ENCODE results near the gene ERICH4. TPM values are rescaled to one million over a fixed set of nuclear protein-coding genes. Genes with fewer than 3 reads are reported as not detected.

ERICH4 gene
- total RNA-seq, 1 experiment from 2014 or later = not detected

DNA sequence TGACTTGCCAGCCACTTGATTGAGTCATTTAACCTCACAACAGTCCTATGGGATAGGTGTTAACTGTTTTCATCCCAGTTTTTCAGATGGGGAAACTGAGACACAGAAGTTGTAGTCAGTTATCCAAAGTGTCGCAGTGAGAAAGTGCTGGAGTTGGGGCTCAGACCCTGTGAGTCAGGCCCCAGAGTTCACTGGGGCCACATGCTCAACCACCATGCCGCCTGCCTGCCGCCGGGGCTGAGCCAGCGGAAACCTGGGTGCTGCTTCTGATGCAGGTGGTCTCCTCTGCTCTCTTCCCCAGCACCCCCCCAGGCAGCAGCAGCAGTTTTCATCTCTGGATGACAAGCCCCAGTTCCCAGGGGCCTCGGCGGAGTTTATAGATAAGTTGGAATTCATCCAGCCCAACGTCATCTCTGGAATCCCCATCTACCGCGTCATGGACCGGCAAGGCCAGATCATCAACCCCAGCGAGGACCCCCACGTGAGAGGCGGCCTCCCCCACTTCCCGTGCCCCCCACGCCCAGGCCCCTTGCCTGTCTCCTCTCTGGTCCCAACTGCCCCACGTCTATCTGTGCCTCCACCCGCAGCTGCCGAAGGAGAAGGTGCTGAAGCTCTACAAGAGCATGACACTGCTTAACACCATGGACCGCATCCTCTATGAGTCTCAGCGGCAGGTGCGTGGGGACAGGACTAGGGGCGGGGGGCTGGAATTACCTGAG, 32.5 kb upstream of the ERICH4 start:
- Histone ChIP-seq H3K79me2 (ENCODE audit: low read depth) (no peaks in the 10 kb centered on the region), H3K36me3 (ENCODE audit: low read depth) (no peaks in the 10 kb centered on the region), H4K20me1 (ENCODE audit: insufficient read depth) (no peaks in the 10 kb centered on the region), H3K4me3 (no peak overlapping the region), H3K9me3 (ENCODE audit: insufficient read depth, low read depth) (no peaks in the 10 kb centered on the region), H3K4me2 (no peak overlapping the region), H3K9me2 (ENCODE audit: insufficient read depth) (no peaks in the 10 kb centered on the region), H3K27me3 (ENCODE audit: insufficient read depth, low read depth) (no peaks in the 10 kb centered on the region), H3K4me1 (replicated peaks; ENCODE audit: insufficient read depth) (peaks cover 9% of the 10 kb centered on the region), H2AFZ (no peak overlapping the region), H3F3A (ENCODE audit: insufficient read depth, low read depth) (no peaks in the 10 kb centered on the region), H3K27ac (no peak overlapping the region)
- intact Hi-C loops (cut with micrococcal nuclease; ENCODE audit: unreplicated experiment) = no loop called here
- POLR2A ChIA-PET (ENCODE audit: unreplicated experiment) = interaction anchor here (1.2 kb wide), 1 partner anchor 29 kb away, joined by 6 read pairs; no protein-coding TSS in a partner anchor
- CTCF ChIA-PET = interaction anchor here (0.5 kb wide), 1 partner anchor 343 kb away, joined by 3 read pairs; no protein-coding TSS in a partner anchor
- no peak for DNase-seq
- TF ChIP-seq, protein P1, sequence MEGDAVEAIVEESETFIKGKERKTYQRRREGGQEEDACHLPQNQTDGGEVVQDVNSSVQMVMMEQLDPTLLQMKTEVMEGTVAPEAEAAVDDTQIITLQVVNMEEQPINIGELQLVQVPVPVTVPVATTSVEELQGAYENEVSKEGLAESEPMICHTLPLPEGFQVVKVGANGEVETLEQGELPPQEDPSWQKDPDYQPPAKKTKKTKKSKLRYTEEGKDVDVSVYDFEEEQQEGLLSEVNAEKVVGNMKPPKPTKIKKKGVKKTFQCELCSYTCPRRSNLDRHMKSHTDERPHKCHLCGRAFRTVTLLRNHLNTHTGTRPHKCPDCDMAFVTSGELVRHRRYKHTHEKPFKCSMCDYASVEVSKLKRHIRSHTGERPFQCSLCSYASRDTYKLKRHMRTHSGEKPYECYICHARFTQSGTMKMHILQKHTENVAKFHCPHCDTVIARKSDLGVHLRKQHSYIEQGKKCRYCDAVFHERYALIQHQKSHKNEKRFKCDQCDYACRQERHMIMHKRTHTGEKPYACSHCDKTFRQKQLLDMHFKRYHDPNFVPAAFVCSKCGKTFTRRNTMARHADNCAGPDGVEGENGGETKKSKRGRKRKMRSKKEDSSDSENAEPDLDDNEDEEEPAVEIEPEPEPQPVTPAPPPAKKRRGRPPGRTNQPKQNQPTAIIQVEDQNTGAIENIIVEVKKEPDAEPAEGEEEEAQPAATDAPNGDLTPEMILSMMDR (conservative IDR thresholded peaks at IDR 0.05) = no peak
- BruUV-seq (replicated peaks) = no TSS peak

DNA sequence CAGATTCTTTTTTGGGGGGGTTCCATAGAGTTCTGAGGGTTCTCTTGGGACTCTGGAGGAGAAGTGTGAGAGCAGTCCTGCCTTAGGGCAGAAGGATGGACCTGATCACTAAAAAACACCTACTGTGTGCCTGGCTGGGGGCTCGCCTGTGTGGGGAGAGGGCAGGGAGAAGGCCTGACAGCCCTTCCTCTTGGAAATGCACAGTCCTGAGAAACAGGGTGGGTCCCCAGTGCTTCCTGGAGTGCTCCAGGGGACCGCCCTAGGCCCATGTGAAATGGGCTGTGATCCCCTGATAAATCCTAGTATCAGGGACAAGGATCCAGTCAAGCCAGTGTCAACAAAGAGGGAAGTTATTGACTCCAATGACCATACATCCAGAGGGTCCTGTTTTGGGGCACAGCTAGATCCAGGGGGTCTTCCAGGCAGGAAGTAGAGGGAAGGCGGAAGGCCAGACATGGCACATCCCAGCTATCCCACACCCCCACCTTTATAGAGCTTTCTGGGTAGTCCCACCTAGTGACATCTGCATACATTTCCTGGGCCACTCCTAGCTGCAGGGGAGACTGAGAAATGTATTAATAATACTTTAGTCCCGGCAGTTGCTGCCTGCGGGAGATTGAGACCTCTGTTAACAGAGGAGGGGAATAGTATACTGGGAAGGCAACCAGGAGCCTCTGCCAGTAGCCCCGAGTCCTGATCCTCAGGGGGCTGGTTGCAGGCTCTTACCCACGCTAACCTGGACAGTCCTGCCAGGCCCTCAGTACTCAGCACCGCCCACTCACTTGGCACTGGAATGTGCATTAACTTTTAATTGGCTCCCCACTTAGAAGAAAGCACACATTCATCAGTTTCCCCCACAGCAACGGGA, 31.6 kb upstream of the ERICH4 start:
- Histone ChIP-seq H2AFZ (no peak overlapping the region), H3K36me3 (ENCODE audit: low read depth) (no peaks in the 10 kb centered on the region), H4K20me1 (ENCODE audit: insufficient read depth) (no peaks in the 10 kb centered on the region), H3K27ac (no peak overlapping the region), H3K9me2 (ENCODE audit: insufficient read depth) (no peaks in the 10 kb centered on the region), H3K9me3 (ENCODE audit: insufficient read depth, low read depth) (no peaks in the 10 kb centered on the region), H3K4me1 (replicated peaks; ENCODE audit: insufficient read depth) (peaks cover 9% of the 10 kb centered on the region), H3F3A (ENCODE audit: insufficient read depth, low read depth) (no peaks in the 10 kb centered on the region), H3K4me2 (no peak overlapping the region), H3K79me2 (ENCODE audit: low read depth) (no peaks in the 10 kb centered on the region), H3K4me3 (no peak overlapping the region), H3K27me3 (ENCODE audit: insufficient read depth, low read depth) (no peaks in the 10 kb centered on the region)
- TF ChIP-seq, protein P1 (conservative IDR thresholded peaks at IDR 0.05) = no peak
- no peak for TF ChIP-seq EZH2 (IDR thresholded peaks at IDR 0.05; ENCODE audit: low read depth)
- intact Hi-C loops (cut with micrococcal nuclease; ENCODE audit: unreplicated experiment) = no loop called here
- DNase-seq = no peak
- no TSS peak for BruUV-seq (replicated peaks)
- CTCF ChIA-PET = no interaction called here
- POLR2A ChIA-PET (ENCODE audit: unreplicated experiment) = no interaction called here

DNA sequence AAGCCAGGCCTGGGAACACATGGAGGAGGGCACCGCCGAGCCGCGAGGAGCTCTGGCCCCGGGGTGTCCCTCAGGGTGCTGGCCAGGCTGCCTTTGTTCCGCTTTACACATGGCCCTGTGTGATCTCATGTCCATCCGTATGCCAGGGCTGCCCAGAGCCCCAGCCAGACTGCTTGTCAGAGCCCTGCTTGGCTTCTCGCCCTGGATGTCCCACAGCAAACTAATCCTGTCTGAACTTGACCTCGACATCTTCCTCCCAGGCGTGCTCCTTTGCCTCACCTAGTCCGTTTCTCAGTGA, 31.0 kb upstream of the ERICH4 start:
- no TSS peak for BruUV-seq (replicated peaks)
- Histone ChIP-seq H3K9me3 (ENCODE audit: insufficient read depth, low read depth) (no peaks in the 10 kb centered on the region), H3K4me2 (no peak overlapping the region), H3K27me3 (ENCODE audit: insufficient read depth, low read depth) (no peaks in the 10 kb centered on the region), H3K27ac (no peak overlapping the region), H3K4me1 (replicated peaks; ENCODE audit: insufficient read depth) (peaks cover 9% of the 10 kb centered on the region), H3F3A (ENCODE audit: insufficient read depth, low read depth) (no peaks in the 10 kb centered on the region), H2AFZ (no peak overlapping the region), H4K20me1 (ENCODE audit: insufficient read depth) (no peaks in the 10 kb centered on the region), H3K9me2 (ENCODE audit: insufficient read depth) (no peaks in the 10 kb centered on the region), H3K4me3 (no peak overlapping the region), H3K79me2 (ENCODE audit: low read depth) (no peaks in the 10 kb centered on the region), H3K36me3 (ENCODE audit: low read depth) (no peaks in the 10 kb centered on the region)
- ChIA-PET CTCF (no interaction called here), POLR2A (ENCODE audit: unreplicated experiment) (no interaction called here)
- intact Hi-C loops (cut with micrococcal nuclease; ENCODE audit: unreplicated experiment) = no loop called here
- no peak for DNase-seq
- TF ChIP-seq, protein P1 (conservative IDR thresholded peaks at IDR 0.05) = no peak
- no peak for TF ChIP-seq EZH2 (IDR thresholded peaks at IDR 0.05; ENCODE audit: low read depth)
